KOPT-K1 (cell line): Measurements from ENCODE around the gene CDKL5.

Experiments used
- H3K27ac ChIP-seq: fragments of 200-600 bp; sonication (generic); 2 replicates; pipeline ENCODE4 v1.5.1; 2016; ENCODE audit warnings: antibody characterized with exemption, mild to moderate bottlenecking, low read depth, low read length; ENCODE audit not compliant: poor library complexity, severe bottlenecking
- H3K36me3 ChIP-seq: fragments of 200-600 bp; sonication (generic); 2 replicates; pipeline ENCODE4 v1.5.1; 2017; ENCODE audit warnings: antibody characterized with exemption, mild to moderate bottlenecking, low read length, moderate library complexity; ENCODE audit not compliant: insufficient read depth
- H3K9me3 ChIP-seq: fragments of 200-600 bp; sonication (generic); 2 replicates; pipeline ENCODE4 v1.5.1; 2017; ENCODE audit warnings: antibody characterized with exemption, low read length, mild to moderate bottlenecking; ENCODE audit not compliant: insufficient read depth, poor library complexity, severe bottlenecking

Gene CDKL5

DNA sequence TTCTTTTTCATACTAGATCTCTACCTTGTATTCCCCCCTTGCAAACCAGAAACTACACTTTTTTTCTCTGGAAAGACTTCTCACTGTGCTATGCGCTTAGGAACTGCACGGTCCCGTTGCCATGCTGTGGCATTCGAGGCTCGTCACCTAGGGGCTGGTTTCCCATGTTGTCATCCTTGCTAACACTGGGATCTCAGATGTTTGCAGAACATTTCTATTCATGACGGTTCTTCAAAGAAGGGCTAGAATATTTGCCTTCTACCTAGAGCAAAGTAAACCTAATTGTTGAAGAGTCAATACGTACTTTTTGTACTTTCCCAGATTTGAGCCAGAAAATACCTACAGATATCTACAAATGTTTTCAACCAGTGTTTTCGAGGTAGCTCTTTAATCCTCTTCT lies 205.5 kb downstream of the CDKL5 start:
- Histone ChIP-seq H3K27ac (no peak overlapping the region), H3K9me3 (no peaks in the 10 kb centered on the region), H3K36me3 (no peaks in the 10 kb centered on the region)

DNA sequence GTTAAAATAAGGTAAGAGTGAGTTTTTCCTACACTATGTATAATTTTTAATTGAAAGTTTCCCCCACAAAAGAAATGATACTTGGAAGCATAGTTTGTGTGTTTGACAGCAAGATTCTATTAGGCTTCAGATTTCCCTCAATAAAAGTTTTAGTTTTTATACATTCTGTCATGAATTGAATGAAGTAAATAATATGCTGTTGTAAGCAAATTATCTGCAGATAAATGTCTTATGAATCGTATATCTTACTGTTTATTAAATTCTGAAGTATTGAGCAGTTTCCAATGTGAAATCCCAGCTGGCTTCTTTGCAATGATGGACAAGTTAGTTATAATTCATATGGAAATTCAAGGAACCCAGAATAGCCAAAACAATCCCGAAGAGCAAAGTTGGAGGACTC lies 213.0 kb downstream of the CDKL5 start:
- no peak overlapping the region for H3K27ac ChIP-seq
- H3K9me3 ChIP-seq: no peaks in the 10 kb centered on the region
- no peaks in the 10 kb centered on the region for H3K36me3 ChIP-seq

GRCh38 chrX:18639280-18639679 lies 213.9 kb downstream of the CDKL5 start:
- Histone ChIP-seq H3K9me3 (no peaks in the 10 kb centered on the region), H3K27ac (no peak overlapping the region), H3K36me3 (no peaks in the 10 kb centered on the region)

DNA sequence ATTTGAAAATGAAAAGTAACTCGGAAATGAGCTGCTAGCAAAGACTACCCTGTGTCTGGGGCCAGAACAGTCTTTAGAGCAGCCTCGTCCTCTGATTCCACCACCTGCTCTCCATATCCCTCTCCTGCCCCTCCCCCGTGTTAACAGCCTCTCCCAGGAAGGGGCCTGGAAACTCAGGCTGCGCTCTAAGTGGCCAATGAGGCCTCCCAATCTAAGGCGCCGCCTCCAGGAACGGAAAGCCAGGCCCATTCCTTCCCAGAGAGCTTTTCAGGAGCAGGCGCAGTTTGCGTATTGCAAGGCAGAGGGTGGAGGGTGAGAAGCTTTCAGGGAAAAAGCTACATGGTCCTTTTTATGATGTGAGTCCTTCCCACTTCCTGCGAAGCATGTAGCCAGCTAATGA lies 215.3 kb downstream of the CDKL5 start:
- H3K36me3 ChIP-seq: no peaks in the 10 kb centered on the region
- no peak overlapping the region for H3K27ac ChIP-seq
- no peaks in the 10 kb centered on the region for H3K9me3 ChIP-seq

- no peak overlapping the region for H3K27ac ChIP-seq
- no peaks in the 10 kb centered on the region for H3K36me3 ChIP-seq
- no peaks in the 10 kb centered on the region for H3K9me3 ChIP-seq
Observed at GRCh38 chrX:18643243-18643642, 217.8 kb downstream of the CDKL5 start.

DNA sequence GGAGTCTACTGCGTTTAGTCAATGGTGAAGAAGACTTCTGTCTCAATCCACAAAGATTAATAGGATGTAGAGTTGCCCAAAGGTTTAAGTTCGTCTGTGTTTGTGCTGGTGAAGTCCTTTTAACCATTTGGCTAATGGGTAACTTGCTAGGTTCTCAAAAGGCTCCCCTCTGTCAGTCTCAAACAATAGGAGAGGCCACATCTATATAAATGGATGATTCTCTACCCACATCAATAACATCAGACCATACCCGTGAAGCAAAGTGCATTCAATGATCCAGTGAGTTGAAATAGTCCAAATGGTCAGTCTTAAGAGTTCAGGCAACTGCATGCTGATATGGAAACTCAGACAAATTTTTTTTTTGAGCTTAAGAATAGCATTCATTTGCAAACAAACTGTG lies 218.4 kb downstream of the CDKL5 start:
- H3K27ac ChIP-seq: no peak overlapping the region
- H3K9me3 ChIP-seq: no peaks in the 10 kb centered on the region
- H3K36me3 ChIP-seq: no peaks in the 10 kb centered on the region

GRCh38 chrX:18647621-18648020 lies 222.2 kb downstream of the CDKL5 start:
- H3K9me3 ChIP-seq: no peaks in the 10 kb centered on the region
- H3K27ac ChIP-seq: no peak overlapping the region
- H3K36me3 ChIP-seq: no peaks in the 10 kb centered on the region

DNA sequence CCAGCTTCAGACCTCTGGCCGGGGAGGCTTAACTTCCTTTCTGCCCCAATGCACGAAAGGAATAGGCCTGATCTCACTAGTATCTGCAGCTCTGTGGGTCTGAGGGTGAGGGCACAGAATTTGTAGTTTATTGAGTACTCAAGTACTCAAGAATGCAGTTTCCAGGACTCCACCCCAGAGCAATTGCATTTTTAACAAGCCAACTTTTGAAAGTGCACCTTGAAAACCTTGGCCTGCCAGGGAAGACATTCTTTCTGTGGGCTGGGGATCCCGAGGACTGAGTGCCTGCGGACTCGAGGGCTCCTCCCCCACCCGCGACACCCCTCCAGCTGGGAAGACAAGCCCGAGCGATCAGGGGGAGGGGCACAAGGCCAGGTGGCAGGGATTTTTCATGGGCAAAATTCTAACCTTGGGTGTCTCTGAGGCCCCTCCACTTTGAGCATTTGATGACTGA lies 224.1 kb downstream of the CDKL5 start:
- H3K9me3 ChIP-seq: no peaks in the 10 kb centered on the region
- no peak overlapping the region for H3K27ac ChIP-seq
- H3K36me3 ChIP-seq: no peaks in the 10 kb centered on the region

GRCh38 chrX:18650662-18651061 lies 225.3 kb downstream of the CDKL5 start:
- Histone ChIP-seq H3K27ac (no peak overlapping the region), H3K36me3 (no peaks in the 10 kb centered on the region), H3K9me3 (no peaks in the 10 kb centered on the region)

- H3K27ac ChIP-seq: no peak overlapping the region
- H3K9me3 ChIP-seq: no peaks in the 10 kb centered on the region
- no peaks in the 10 kb centered on the region for H3K36me3 ChIP-seq
Observed at GRCh38 chrX:18652636-18653035, 227.2 kb downstream of the CDKL5 start.

- H3K27ac ChIP-seq: no peak overlapping the region
- H3K9me3 ChIP-seq: no peaks in the 10 kb centered on the region
- H3K36me3 ChIP-seq: no peaks in the 10 kb centered on the region
Observed at GRCh38 chrX:18654875-18655836, 229.7 kb downstream of the CDKL5 start.

- Histone ChIP-seq H3K9me3 (no peaks in the 10 kb centered on the region), H3K36me3 (no peaks in the 10 kb centered on the region), H3K27ac (no peak overlapping the region)
Observed at GRCh38 chrX:18661273-18661672, 235.9 kb downstream of the CDKL5 start.

- no peaks in the 10 kb centered on the region for H3K9me3 ChIP-seq
Observed at GRCh38 chrX:18664947-18665346, 239.5 kb downstream of the CDKL5 start.

GRCh38 chrX:18666614-18667013 lies 241.2 kb downstream of the CDKL5 start:
- no peak overlapping the region for H3K27ac ChIP-seq
- no peaks in the 10 kb centered on the region for H3K9me3 ChIP-seq
- H3K36me3 ChIP-seq: no peaks in the 10 kb centered on the region

More at GRCh38 chrX:18664947-18665346, 239.5 kb downstream of the CDKL5 start:
- Histone ChIP-seq H3K36me3 (no peaks in the 10 kb centered on the region), H3K27ac (no peak overlapping the region)

- Histone ChIP-seq H3K36me3 (no peaks in the 10 kb centered on the region), H3K27ac (no peak overlapping the region), H3K9me3 (no peaks in the 10 kb centered on the region)
Observed at GRCh38 chrX:18668071-18668835, 242.8 kb downstream of the CDKL5 start.
